Heart left ventricle (tissue), 16 donors: ENCODE results near the gene TOX2. TPM values are rescaled to one million over a fixed set of nuclear protein-coding genes. Genes with fewer than 3 reads are reported as not detected.

Experiments used
- ATAC-seq, 4 donors: fragments of 200-7000 bp; cut with Tn5 transposase; one replicate each; pipeline ENCODE4 v1.9.1; 2020 to 2022; ENCODE audit warnings: moderate library complexity in 4 of 4, mild to moderate bottlenecking in 3 of 4, moderate number of reproducible peaks in 1 of 4
- DNase-seq, 5 donors: peaks; one replicate each; pipeline ENCODE4 v3.0.0-alpha.2; 2020
- H3K27ac ChIP-seq, 12 donors: fragments of 200-600 bp; sonication (generic) in 4 of 12; one replicate each; pipeline versions ENCODE4 v1.5.0 to v1.8.0; 2016 to 2022; ENCODE audit warnings: mild to moderate bottlenecking in 2 of 12
- H3K27me3 ChIP-seq, 9 donors: fragments of 200-600 bp; sonication (generic) in 2 of 9; one replicate each; pipeline versions ENCODE4 v1.5.1 to v1.8.0; 2016 to 2022; ENCODE audit warnings: mild to moderate bottlenecking in 3 of 9
- H3K36me3 ChIP-seq, 9 donors: fragments of 200-600 bp; sonication (generic) in 2 of 9; one replicate each; pipeline versions ENCODE4 v1.5.0 to v1.8.0; 2018 to 2022; ENCODE audit warnings: mild to moderate bottlenecking in 2 of 9
- H3K4me1 ChIP-seq, 12 donors: fragments of 200-600 bp; sonication (generic) in 4 of 12; one replicate each; pipeline versions ENCODE4 v1.5.0 to v1.8.0; 2016 to 2022; ENCODE audit warnings: mild to moderate bottlenecking in 3 of 12
- H3K4me3 ChIP-seq, 12 donors: fragments of 200-600 bp; sonication (generic) in 4 of 12; one replicate each; pipeline versions ENCODE4 v1.5.0 to v1.8.0; 2017 to 2022; ENCODE audit warnings: mild to moderate bottlenecking in 9 of 12, moderate library complexity in 4 of 12
- H3K9me3 ChIP-seq, 12 donors: fragments of 200-600 bp; sonication (generic) in 4 of 12; one replicate each; pipeline versions ENCODE4 v1.5.0 to v1.8.0; 2016 to 2022; ENCODE audit warnings: mild to moderate bottlenecking in 1 of 12
- CTCF ChIP-seq, 12 donors: fragments of 200-600 bp; sonication (generic) in 4 of 12; IDR thresholded peaks; one replicate each; pipeline versions ENCODE4 v1.5.0 to v1.8.0; 2018 to 2022; ENCODE audit warnings: antibody characterized with exemption in 12 of 12, mild to moderate bottlenecking in 5 of 12
- POLR2A ChIP-seq, 2 donors: fragments of 450-650 bp; IDR thresholded peaks; one replicate each; pipeline ENCODE4 v1.6.1; 2017; ENCODE audit warnings: antibody characterized with exemption in 2 of 2, mild to moderate bottlenecking in 2 of 2, moderate library complexity in 2 of 2
- WGBS, 4 donors: extraction: QIAGEN DNeasy Blood & Tissue Kit in 2 of 4; methylation state at CpG; one replicate each; pipeline versions ENCODE4 v1.1.5 to v1.1.7; 2013 to 2018; 5-methylcytosine and 5-hydroxymethylcytosine counted together
- intact Hi-C, 10 donors: fragments of 100-400 bp; cut with DNase I; formaldehyde crosslinking; loops; one replicate each; pipeline versions ENCODE4 v1.11.1 to v1.14.2; 2022
- polyA plus RNA-seq, 2 donors: library from polyadenylated mRNA; stranded (reverse); fragments of 200-250 nt; gene quantifications; one replicate each; pipeline ENCODE4 v1.2.3, GENCODE V29; 2013
- total RNA-seq, 9 donors: library from RNA; depleted of rRNA in 2 of 9; stranded (reverse); fragments of >200 nt in 2 of 9; fragmentation: NEBNext Ultra II Directional in 3 of 9; extraction: Animal tissue kit (Norgen Biotek cat#: 25700) in 3 of 9; gene quantifications; one replicate each; pipeline versions ENCODE4 v1.1.0 to v1.2.4, GENCODE V29; 2016 to 2023
- donor health status: ischemic (EF 13 %, LVEDD 7.1; RV severe dilation, severe dysfunction).
- donor health status: healthy with polysubstance abuse.
- donor health status: DM: no; HTN: yes; CAD: no.
- donor health status: DM: no; HTN: no; CAD: no.
- donor health status: ischemic (EF 25% LVEDD 6.9; RV normal size, moderate dysfunction).
- donor health status: ischemic (EF 25% LVEDD 5.7; RV mildly dilated, moderate dysfunction).
- donor health status: healthy.
- donor health status: DM: yes; HTN: yes; CAD: no.
- donor health status: ischemic (EF 35%, LVEDD 5.7; RV mildly dilated, moderate dysfunction).
- donor health status: nonischemic (EF 11% LVEDD 7.7; RV severe dilation, severe dysfunction).
- donor health status: DM: yes; HTN: yes; CAD: no.
- donor health status: PGD.
- donor health status: ischemic (EF 29% LVEDD 5.4; RV normal size, mild dysfunction).
- donor health status: nonischemic (EF 23%, LVEDD 6.1; RV moderate dilation, normal function).

Gene TOX2
- total and polyA plus RNA-seq, 11 donors: 0.53 to 3.0 (median 0.91) TPM

- intact Hi-C loops: no loop called here
- no peak for ATAC-seq
- Histone ChIP-seq H3K9me3 (peaks cover 0 to 9% (median 0%) of the 10 kb centered on the region in 12 donors), H3K4me1 (no peaks in the 10 kb centered on the region), H3K27me3 (no peaks in the 10 kb centered on the region), H3K27ac (no peak overlapping the region), H3K36me3 (no peaks in the 10 kb centered on the region), H3K4me3 (no peak overlapping the region)
- peak in 1 of 5 donors; percentile 2 for DNase-seq
- no peak for TF ChIP-seq CTCF (IDR thresholded peaks at IDR 0.05)
- no peak for TF ChIP-seq POLR2A (IDR thresholded peaks at IDR 0.05)
- WGBS, 4 donors: 86 to 96% (median 91%) methylated on average over 5 of the region's 5 CpGs
Observed at GRCh38 chr20:43991261-43991660, 76.6 kb downstream of the TOX2 start.

- Histone ChIP-seq H3K4me3 (no peak overlapping the region), H3K4me1 (no peaks in the 10 kb centered on the region), H3K36me3 (no peaks in the 10 kb centered on the region), H3K9me3 (peaks cover 0 to 9% (median 0%) of the 10 kb centered on the region in 12 donors), H3K27ac (no peak overlapping the region), H3K27me3 (no peaks in the 10 kb centered on the region)
- intact Hi-C loops: no loop called here
- 74 to 86% (median 81%) methylated on average over 11 of the region's 11 CpGs for WGBS, 4 donors
- ATAC-seq (no peak), DNase-seq (peak in 1 of 5 donors; percentile 11)
- no peak for TF ChIP-seq POLR2A (IDR thresholded peaks at IDR 0.05)
- no peak for TF ChIP-seq CTCF (IDR thresholded peaks at IDR 0.05)
Observed at GRCh38 chr20:43991982-43992381, 77.3 kb downstream of the TOX2 start.

GRCh38 chr20:43992885-43993284 is 78.2 kb downstream of the TOX2 start:
- DNase-seq (peak in 1 of 5 donors; percentile 6), ATAC-seq (no peak)
- TF ChIP-seq POLR2A (IDR thresholded peaks at IDR 0.05) (no peak), CTCF (IDR thresholded peaks at IDR 0.05) (no peak)
- intact Hi-C loops: no loop called here
- peaks cover 0 to 9% (median 0%) of the 10 kb centered on the region in 12 donors for H3K9me3 ChIP-seq
- H3K27ac ChIP-seq: no peak overlapping the region
- H3K36me3 ChIP-seq: no peaks in the 10 kb centered on the region
- no peaks in the 10 kb centered on the region for H3K4me1 ChIP-seq
- H3K4me3 ChIP-seq: no peak overlapping the region
- WGBS, 4 donors: 84 to 90% (median 89%) methylated on average over 10 of the region's 10 CpGs
- H3K27me3 ChIP-seq: no peaks in the 10 kb centered on the region

- intact Hi-C loops: no loop called here
- H3K4me3 ChIP-seq: no peak overlapping the region
- TF ChIP-seq CTCF (IDR thresholded peaks at IDR 0.05): no peak
- TF ChIP-seq POLR2A (IDR thresholded peaks at IDR 0.05): no peak
- peaks cover 0 to 9% (median 0%) of the 10 kb centered on the region in 12 donors for H3K9me3 ChIP-seq
- H3K36me3 ChIP-seq: no peaks in the 10 kb centered on the region
- no peak for ATAC-seq
- 76 to 93% (median 83%) methylated on average over 4 of the region's 4 CpGs for WGBS, 4 donors
- H3K27me3 ChIP-seq: no peaks in the 10 kb centered on the region
- DNase-seq: no peak
- H3K27ac ChIP-seq: no peak overlapping the region
- H3K4me1 ChIP-seq: no peaks in the 10 kb centered on the region
Observed at GRCh38 chr20:43993560-43993959, 78.9 kb downstream of the TOX2 start.
